PC-3 (cell line): ENCODE results near the gene CR1. TPM values are rescaled to one million over a fixed set of nuclear protein-coding genes. Genes with fewer than 3 reads are reported as not detected.

Source experiments
- ATAC-seq: fragments of 200-7000 bp; cut with Tn5 transposase; 2 replicates; pipeline ENCODE4 v1.9.1; 2020; ENCODE audit warnings: mild to moderate bottlenecking, moderate library complexity
- BruUV-seq: library from RNA; stranded (reverse); fragments of 400-500 nt; replicated peaks from 2 replicates; lab custom pipeline; 2021; lab: Mats Ljungman, UMichigan
- CTCF ChIA-PET: fragments of 300-600 bp; sonication (Branson Sonifier 250); formaldehyde crosslinking; loops from one replicate; lab custom pipeline; 2022; ENCODE audit warnings: antibody characterized with exemption; lab: Charles Lee
- POLR2A ChIA-PET: fragments of 300-600 bp; sonication (Branson Sonifier 250); formaldehyde crosslinking; loops from one replicate; lab custom pipeline; 2022; ENCODE audit warnings: antibody characterized with exemption; ENCODE audit not compliant: unreplicated experiment; lab: Charles Lee
- DNase-seq: peaks from one replicate; pipeline ENCODE4 v3.0.0-alpha.2; 2015
- H2AFZ ChIP-seq: fragments of 300-600 bp; sonication (generic); 2 replicates; pipeline ENCODE4 v1.6.0; 2016; ENCODE audit warnings: antibody characterized with exemption, low read length
- H3F3A ChIP-seq: fragments of 300-600 bp; sonication (generic); one replicate; pipeline ENCODE4 v1.6.0; 2017; ENCODE audit warnings: antibody characterized with exemption, low read length, control low read depth, mild to moderate bottlenecking; ENCODE audit not compliant: unreplicated experiment
- H3K27ac ChIP-seq: fragments of 300-600 bp; sonication (generic); 2 replicates; pipeline ENCODE4 v1.5.1; 2016; ENCODE audit warnings: mild to moderate bottlenecking, low read length
- H3K27me3 ChIP-seq: fragments of 300-600 bp; sonication (generic); 2 replicates; pipeline ENCODE4 v1.6.1; 2016; ENCODE audit warnings: low read length, mixed read lengths
- H3K36me3 ChIP-seq: fragments of 300-600 bp; sonication (generic); 2 replicates; pipeline ENCODE4 v1.6.1; 2016; ENCODE audit warnings: low read depth, mixed run types, low read length, mixed read lengths
- H3K4me1 ChIP-seq: fragments of 300-600 bp; sonication (generic); 2 replicates; pipeline ENCODE4 v1.5.1; 2016; ENCODE audit warnings: low read length; ENCODE audit not compliant: insufficient read depth
- H3K4me2 ChIP-seq: fragments of 300-600 bp; sonication (generic); 2 replicates; pipeline ENCODE4 v1.6.0; 2016; ENCODE audit warnings: low read length
- H3K4me3 ChIP-seq: fragments of 300-600 bp; sonication (generic); 2 replicates; pipeline ENCODE4 v1.5.1; 2016; ENCODE audit warnings: mild to moderate bottlenecking, low read length, mixed read lengths
- H3K79me2 ChIP-seq: fragments of 300-600 bp; sonication (generic); 2 replicates; pipeline ENCODE4 v1.6.1; 2017; ENCODE audit warnings: low read length, mixed read lengths
- H3K9ac ChIP-seq: fragments of 300-600 bp; sonication (generic); 2 replicates; pipeline ENCODE4 v1.6.0; 2016; ENCODE audit warnings: mild to moderate bottlenecking, low read length
- H3K9me2 ChIP-seq: fragments of 300-600 bp; sonication (generic); replicated peaks from 2 replicates; pipeline ENCODE4 v1.6.1; 2016; ENCODE audit warnings: mixed run types, low read length, mixed read lengths
- H3K9me3 ChIP-seq: fragments of 300-600 bp; sonication (generic); 2 replicates; pipeline ENCODE4 v1.6.1; 2016; ENCODE audit warnings: low read length, mixed read lengths
- H4K20me1 ChIP-seq: fragments of 300-600 bp; sonication (generic); 2 replicates; pipeline ENCODE4 v1.6.1; 2016; ENCODE audit warnings: low read length, mixed read lengths
- EZH2 ChIP-seq: fragments of 300-600 bp; sonication (generic); IDR thresholded peaks from one replicate; pipeline ENCODE4 v1.6.1; 2017; ENCODE audit warnings: antibody characterized with exemption, mild to moderate bottlenecking, low read length; ENCODE audit not compliant: unreplicated experiment
- EZH2phosphoT487 ChIP-seq: fragments of 300-600 bp; sonication (generic); IDR thresholded peaks from 2 replicates; pipeline ENCODE4 v1.6.1; 2018; ENCODE audit warnings: mild to moderate bottlenecking, antibody characterized with exemption, low read length, borderline replicate concordance
- intact Hi-C: fragments of 100-400 bp; cut with micrococcal nuclease; formaldehyde crosslinking; loops from 2 replicates; pipeline ENCODE4 v1.9.0; 2023
- total RNA-seq: library from RNA; depleted of rRNA; stranded (reverse); fragments of >200 nt; gene quantifications from 2 replicates; pipeline ENCODE4 v1.2.3, GENCODE V29; 2014
- TF ChIP-seq, protein P1 (sequence below): fragments of 300-600 bp; sonication (generic); conservative IDR thresholded peaks from 2 replicates; pipeline ENCODE4 v1.5.1; 2017; ENCODE audit warnings: antibody characterized with exemption, low read depth, mild to moderate bottlenecking, low read length

The CR1 gene
- total RNA-seq, 1 experiment from 2014 or later, result not detected

DNA sequence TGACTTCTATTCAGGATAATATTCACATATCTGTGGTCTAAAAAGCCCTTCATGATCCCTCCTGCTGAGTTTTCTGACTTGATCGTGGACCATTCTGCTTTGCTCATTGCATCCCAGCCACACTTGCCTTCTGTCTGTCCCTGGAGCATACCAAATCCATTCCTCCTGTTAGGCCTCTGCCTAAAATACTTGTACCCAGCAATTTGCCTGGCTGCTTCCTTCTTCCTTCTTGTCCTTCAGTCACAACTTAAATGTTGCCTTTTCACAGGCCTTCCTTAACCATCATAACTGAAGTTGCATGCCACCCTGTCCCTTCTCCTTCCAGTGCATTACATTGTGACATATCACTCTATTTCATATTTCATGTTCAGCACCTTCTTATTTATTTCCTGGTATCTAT lies 37.5 kb upstream of the CR1 start:
- DNase-seq (no peak), ATAC-seq (no peak)
- intact Hi-C loops, result no loop called here
- no peak overlapping the region for H2AFZ ChIP-seq
- BruUV-seq, result no TSS peak
- no peaks in the 10 kb centered on the region for H3K9me3 ChIP-seq
- H3K4me1 ChIP-seq, result no peaks in the 10 kb centered on the region
- TF ChIP-seq, protein P1, sequence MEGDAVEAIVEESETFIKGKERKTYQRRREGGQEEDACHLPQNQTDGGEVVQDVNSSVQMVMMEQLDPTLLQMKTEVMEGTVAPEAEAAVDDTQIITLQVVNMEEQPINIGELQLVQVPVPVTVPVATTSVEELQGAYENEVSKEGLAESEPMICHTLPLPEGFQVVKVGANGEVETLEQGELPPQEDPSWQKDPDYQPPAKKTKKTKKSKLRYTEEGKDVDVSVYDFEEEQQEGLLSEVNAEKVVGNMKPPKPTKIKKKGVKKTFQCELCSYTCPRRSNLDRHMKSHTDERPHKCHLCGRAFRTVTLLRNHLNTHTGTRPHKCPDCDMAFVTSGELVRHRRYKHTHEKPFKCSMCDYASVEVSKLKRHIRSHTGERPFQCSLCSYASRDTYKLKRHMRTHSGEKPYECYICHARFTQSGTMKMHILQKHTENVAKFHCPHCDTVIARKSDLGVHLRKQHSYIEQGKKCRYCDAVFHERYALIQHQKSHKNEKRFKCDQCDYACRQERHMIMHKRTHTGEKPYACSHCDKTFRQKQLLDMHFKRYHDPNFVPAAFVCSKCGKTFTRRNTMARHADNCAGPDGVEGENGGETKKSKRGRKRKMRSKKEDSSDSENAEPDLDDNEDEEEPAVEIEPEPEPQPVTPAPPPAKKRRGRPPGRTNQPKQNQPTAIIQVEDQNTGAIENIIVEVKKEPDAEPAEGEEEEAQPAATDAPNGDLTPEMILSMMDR, result no peak
- no peak for TF ChIP-seq EZH2phosphoT487
- no peak for TF ChIP-seq EZH2
- no peaks in the 10 kb centered on the region for H3K9me2 ChIP-seq
- H3K27ac ChIP-seq, result no peak overlapping the region
- no peaks in the 10 kb centered on the region for H3K36me3 ChIP-seq
- no peaks in the 10 kb centered on the region for H3F3A ChIP-seq
- no peaks in the 10 kb centered on the region for H3K79me2 ChIP-seq
- H3K4me2 ChIP-seq, result no peak overlapping the region
- no peaks in the 10 kb centered on the region for H4K20me1 ChIP-seq
- H3K27me3 ChIP-seq, result peaks cover 98% of the 10 kb centered on the region
- CTCF ChIA-PET, result no interaction called here
- H3K9ac ChIP-seq, result no peak overlapping the region
- H3K4me3 ChIP-seq, result no peak overlapping the region
- POLR2A ChIA-PET, result no interaction called here

- TF ChIP-seq, protein P1, result no peak
- no peak for TF ChIP-seq EZH2
- no peak for TF ChIP-seq EZH2phosphoT487
- Histone ChIP-seq H3K9me3 (no peaks in the 10 kb centered on the region), H3K4me2 (no peak overlapping the region), H3K9ac (no peak overlapping the region), H4K20me1 (no peaks in the 10 kb centered on the region), H3K4me3 (no peak overlapping the region), H3K27me3 (peaks cover 98% of the 10 kb centered on the region), H2AFZ (no peak overlapping the region), H3F3A (no peaks in the 10 kb centered on the region), H3K4me1 (no peaks in the 10 kb centered on the region), H3K79me2 (no peaks in the 10 kb centered on the region), H3K36me3 (no peaks in the 10 kb centered on the region), H3K27ac (no peak overlapping the region), H3K9me2 (no peaks in the 10 kb centered on the region)
- DNase-seq (no peak), ATAC-seq (no peak)
- ChIA-PET CTCF (no interaction called here), POLR2A (no interaction called here)
- intact Hi-C loops, result no loop called here
- no TSS peak for BruUV-seq
Measured at GRCh38 chr1:207459008-207459407, 36.9 kb upstream of the CR1 start.

DNA sequence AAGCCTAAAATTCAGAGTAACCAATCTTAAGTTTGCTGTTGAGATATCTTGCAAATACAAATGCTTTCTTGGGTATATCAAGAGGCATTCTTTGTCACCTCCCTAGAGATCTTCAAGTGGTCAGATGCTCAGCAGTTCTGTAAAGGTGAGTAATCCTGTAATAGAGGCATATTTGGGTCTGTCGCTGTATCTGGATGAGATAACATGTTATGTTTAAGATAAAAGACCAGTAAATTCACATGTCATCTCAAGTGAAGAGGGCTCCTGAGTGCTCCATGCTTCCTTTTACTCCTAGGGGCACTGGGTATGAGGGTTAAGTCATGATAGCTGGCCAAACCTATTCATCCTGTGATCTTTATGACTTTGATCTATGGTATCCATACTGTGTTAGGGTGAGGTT lies 34.3 kb upstream of the CR1 start:
- Histone ChIP-seq H3K36me3 (no peaks in the 10 kb centered on the region), H3K9ac (no peak overlapping the region), H2AFZ (no peak overlapping the region), H3K4me1 (no peaks in the 10 kb centered on the region), H3F3A (no peaks in the 10 kb centered on the region), H3K27me3 (peaks cover 91% of the 10 kb centered on the region), H3K79me2 (no peaks in the 10 kb centered on the region), H3K9me2 (no peaks in the 10 kb centered on the region), H4K20me1 (no peaks in the 10 kb centered on the region), H3K9me3 (no peaks in the 10 kb centered on the region), H3K4me2 (no peak overlapping the region), H3K27ac (no peak overlapping the region), H3K4me3 (no peak overlapping the region)
- CTCF ChIA-PET, result interaction anchor here (0.6 kb wide), 1 partner anchor 349 kb away, joined by 3 read pairs; no protein-coding TSS in a partner anchor
- BruUV-seq, result no TSS peak
- POLR2A ChIA-PET, result no interaction called here
- no peak for DNase-seq
- ATAC-seq, result no peak
- no peak for TF ChIP-seq EZH2phosphoT487
- no peak for TF ChIP-seq EZH2
- TF ChIP-seq, protein P1, result no peak
- intact Hi-C loops, result no loop called here
